Mammary epithelial cell (primary cell): Measurements from ENCODE around the gene IL3RA.

ENCODE experiments used
- EZH2 ChIP-seq: IDR thresholded peaks from 2 replicates; pipeline ENCODE4 v1.6.1; 2012; ENCODE audit warnings: low read length, inconsistent platforms, borderline replicate concordance
- TF ChIP-seq, protein P1 (sequence below), 2 donors: IDR thresholded peaks in 1 of 2; conservative IDR thresholded peaks in 1 of 2; 2 replicates each; pipeline ENCODE4 v1.5.1; 2011 to 2012; ENCODE audit warnings: inconsistent platforms in 2 of 2, low read length in 2 of 2, mild to moderate bottlenecking in 2 of 2, control low read depth in 1 of 2, low read depth in 1 of 2; ENCODE audit not compliant: insufficient read depth in 1 of 2; ENCODE audit errors: extremely low read depth in 1 of 2

DNA sequence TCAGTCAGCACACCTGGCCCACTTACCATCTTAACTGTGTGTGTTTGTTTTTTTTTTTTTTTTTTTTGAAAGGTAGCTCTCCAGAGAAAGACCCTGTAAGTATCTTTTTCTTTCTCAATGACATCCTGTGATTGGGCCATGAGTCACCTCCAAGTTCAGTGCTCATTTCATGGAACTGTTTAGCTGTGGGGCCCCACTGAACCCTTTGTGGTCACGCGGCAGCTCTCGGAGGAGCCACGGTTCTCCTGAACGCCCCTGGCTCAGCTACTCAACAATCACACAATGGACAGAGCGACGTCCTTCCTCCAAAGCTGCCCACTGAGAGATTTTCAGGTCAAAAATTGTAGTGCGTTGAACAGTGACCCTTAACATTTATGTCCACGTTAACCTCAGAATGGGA lies 14.2 kb upstream of the IL3RA start:
- TF ChIP-seq, protein P1, sequence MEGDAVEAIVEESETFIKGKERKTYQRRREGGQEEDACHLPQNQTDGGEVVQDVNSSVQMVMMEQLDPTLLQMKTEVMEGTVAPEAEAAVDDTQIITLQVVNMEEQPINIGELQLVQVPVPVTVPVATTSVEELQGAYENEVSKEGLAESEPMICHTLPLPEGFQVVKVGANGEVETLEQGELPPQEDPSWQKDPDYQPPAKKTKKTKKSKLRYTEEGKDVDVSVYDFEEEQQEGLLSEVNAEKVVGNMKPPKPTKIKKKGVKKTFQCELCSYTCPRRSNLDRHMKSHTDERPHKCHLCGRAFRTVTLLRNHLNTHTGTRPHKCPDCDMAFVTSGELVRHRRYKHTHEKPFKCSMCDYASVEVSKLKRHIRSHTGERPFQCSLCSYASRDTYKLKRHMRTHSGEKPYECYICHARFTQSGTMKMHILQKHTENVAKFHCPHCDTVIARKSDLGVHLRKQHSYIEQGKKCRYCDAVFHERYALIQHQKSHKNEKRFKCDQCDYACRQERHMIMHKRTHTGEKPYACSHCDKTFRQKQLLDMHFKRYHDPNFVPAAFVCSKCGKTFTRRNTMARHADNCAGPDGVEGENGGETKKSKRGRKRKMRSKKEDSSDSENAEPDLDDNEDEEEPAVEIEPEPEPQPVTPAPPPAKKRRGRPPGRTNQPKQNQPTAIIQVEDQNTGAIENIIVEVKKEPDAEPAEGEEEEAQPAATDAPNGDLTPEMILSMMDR (conservative IDR thresholded peaks at IDR 0.05 in 1 of 2, IDR thresholded peaks at IDR 0.05 in 1 of 2; ENCODE audit: extremely low read depth in 1 of 2, insufficient read depth in 1 of 2, low read depth in 1 of 2, low read length in 2 of 2), result no peak
- TF ChIP-seq EZH2, result no peak
